NCI-H524 treated with DMSO at 0.1 percent for 48 hours (cell line): ENCODE measurements around the gene LRBA.
"Not testable (repeated sequence)": the region's sequence is repeated elsewhere in the genome, so short reads cannot be mapped to it uniquely, and the experiment has no call there.

Experiments
- DNase-seq: peaks from one replicate; lab custom pipeline; 2025; lab: John Stamatoyannopoulos, UW

LRBA gene

DNA sequence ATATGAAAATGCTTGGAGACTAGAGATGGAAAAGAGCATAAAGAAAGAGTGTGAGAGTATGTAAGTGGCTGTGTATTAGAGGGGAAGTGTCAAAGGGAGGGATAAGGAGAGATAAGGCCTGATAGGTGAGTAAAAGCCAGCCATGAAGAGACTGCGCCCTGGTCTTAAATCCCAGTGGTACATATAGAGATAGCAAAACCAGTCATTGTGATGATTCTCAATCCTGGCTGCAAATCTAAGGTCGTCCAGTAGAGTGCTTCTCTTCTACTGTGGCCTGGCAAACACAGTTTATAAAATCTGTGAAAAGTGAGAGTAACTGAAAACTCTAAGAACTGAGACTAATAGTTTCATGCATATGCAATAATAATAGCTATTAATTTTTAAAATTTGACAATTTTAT is 346.3 kb downstream of the LRBA start:
- no peak for DNase-seq

DNA sequence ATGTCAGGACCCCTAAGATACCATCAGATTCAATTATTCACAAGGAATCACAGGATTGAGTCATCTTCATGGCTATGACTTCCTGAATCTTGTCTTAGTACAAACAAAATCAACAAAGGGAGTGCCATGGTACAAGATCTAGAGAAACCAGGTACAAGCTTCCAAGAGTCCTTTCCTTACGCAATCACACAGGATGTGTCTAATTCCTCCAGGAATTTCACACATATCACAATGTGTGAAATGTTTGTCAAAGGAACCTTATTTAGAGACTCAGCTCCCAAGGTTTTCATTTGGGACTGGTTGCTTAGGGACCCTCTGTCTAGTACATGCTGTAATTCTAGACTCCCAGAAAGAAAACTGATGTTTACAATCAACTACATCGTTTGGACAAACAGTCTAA is 350.1 kb downstream of the LRBA start:
- no peak for DNase-seq

- DNase-seq = no peak
These were observed 352.4 kb downstream of the LRBA start for GRCh38 chr4:150662686-150663085.

DNA sequence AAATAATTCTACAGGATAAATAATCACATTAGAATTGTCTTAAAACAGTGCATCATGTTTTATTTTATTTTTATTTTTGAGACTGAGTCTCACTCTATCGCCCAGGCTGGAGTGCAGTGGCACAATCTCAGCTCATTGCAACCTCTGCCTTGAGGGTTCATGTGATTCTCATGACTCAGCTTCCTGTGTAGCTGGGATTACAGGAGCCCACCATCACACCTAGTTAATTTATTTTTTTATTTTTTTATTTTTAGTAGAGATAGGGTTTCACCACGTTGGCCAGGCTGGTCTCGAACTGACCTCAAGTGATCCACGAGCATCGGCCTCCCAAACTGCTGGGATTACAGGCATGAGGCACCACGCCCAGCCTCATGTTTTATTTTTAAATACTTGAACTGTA is 353.5 kb downstream of the LRBA start:
- not testable (repeated sequence) for DNase-seq

DNA sequence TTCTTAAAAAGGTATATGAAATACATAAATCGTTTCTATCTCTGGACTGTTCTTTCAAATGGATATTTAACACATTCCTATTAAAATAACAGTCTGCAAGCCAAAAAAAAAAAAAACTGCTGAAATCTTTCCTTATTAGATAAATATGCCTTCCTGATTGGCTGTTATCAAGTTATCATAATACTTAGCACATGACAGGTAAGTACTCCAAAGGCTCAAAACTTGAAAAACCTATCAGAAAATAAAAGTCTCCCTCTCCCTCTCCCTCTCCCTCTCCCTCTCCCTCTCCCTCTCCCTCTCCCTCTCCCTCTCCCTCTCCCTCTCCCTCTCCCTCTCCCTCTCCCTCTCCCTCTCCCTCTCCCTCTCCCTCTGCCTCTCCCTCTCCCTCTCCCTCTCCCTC is 356.8 kb downstream of the LRBA start:
- not testable (repeated sequence) for DNase-seq

GRCh38 chr4:150656891-150657290 is 358.2 kb downstream of the LRBA start:
- no peak for DNase-seq

GRCh38 chr4:150650751-150651150 is 364.3 kb downstream of the LRBA start:
- DNase-seq = no peak

- no peak for DNase-seq
These were observed 367.0 kb downstream of the LRBA start for GRCh38 chr4:150648123-150648522.

- no peak for DNase-seq
These were observed 368.1 kb downstream of the LRBA start for GRCh38 chr4:150647008-150647407.

DNA sequence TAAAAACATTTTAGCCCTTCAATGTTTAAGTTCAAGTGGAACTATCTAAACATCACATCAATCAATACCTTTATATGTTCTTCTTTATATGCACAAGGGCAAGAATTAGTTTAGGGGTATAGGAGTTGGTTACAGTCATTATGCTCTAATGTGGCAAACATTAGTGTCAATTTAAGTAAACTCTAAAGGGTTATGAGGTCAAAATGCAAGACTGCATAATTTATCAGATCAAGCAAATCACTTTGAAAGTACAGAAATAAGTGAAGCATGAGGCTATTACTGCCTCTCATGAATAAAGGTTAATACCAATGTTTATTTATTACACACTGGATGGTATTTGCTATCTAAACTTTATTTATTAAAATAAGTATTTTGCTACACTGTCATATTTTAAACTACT is 373.5 kb downstream of the LRBA start:
- DNase-seq = no peak

- DNase-seq = no peak
These were observed 382.4 kb downstream of the LRBA start for GRCh38 chr4:150632639-150633038.

DNA sequence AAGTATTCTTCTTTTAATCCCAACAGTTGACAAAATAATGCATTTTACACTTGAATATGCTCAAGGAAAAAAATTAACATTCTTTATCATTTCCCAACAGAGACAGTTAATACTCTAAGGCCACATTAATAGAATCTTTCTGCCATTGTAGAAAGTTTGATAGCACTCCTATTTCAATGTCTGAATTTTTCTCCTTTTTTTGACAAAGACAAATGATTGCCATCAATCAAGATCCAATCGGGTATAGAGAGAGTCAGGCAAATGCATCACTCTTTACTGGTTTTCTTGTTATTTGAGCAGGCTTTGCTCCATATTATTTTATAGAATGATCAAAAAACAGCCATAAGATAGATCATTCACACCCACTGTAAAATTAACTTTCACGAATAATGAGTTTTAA is 387.0 kb downstream of the LRBA start:
- DNase-seq = no peak

DNA sequence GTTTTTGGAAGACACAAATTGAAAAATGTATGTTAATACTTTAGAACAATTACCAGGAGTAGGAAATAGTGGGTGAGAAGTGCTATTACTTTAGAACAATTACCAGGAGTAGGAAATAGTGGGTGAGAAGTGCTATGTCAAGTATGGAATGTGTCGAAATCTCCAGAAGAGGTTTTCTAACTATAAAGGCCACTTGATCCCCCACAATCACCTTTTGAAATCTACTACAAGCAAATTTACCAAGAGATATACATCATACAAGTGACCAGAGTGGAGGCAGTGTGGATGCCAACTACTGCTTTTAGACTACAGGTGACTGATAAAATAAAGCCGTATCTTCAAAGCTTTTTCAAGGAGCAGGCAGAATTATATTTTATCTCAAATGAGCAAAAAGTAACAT is 390.1 kb downstream of the LRBA start:
- no peak for DNase-seq

DNA sequence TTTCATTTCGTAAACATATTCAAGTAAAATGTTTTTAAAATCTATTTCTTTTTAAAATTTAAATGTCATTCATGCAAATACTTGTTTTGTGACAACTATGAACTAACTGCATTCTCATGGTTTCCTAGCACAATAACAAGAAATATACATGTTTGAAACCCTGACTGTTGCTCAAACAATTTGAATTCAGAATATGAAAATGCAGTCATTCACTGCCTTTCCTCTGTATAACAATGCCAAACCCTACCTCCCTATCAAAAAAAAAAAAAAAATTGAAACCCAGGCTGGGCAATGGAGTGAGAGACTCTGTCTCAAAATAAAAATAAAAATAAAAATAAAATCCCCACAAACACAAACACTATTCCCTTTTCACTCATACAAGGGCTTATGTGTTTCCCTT is 391.0 kb downstream of the LRBA start:
- no peak for DNase-seq

DNA sequence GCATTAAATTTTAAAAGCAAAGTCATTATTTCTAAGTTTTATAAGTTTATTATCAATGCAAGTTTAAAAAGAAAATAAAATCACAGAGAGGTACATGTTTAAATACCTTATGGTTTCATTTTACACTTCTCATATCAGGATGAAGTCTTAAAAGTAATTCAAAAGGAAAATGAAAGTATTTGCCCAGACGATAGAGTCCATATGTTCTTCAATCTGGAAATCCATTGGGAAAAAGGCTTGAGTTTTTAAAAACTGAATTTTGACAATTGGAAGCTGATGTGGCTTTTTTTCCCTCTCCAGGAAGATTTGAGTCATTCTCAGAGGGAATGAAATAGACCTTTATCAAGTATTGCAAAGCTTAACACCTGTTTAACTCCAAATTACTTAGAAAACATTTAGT is 396.0 kb downstream of the LRBA start:
- no peak for DNase-seq

DNA sequence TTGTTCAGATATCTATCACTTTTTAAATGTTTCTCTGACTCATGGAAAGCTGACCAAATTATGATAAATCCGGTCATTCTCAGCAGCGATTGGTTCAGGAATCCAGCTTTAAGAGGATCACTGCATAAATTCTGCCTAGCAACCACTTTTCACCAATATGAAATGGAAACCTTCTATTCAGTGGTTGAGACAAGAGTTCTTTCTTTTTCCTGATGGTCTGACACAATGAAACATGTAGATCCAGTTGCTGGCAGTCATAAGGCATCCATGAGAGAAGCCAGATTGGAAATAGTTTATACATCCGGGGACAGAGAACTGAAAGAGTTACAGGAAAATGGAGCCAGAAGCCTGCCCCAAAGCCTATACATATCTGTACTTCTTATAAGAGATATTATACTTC is 406.0 kb downstream of the LRBA start:
- no peak for DNase-seq

- no peak for DNase-seq
These were observed 414.2 kb downstream of the LRBA start for GRCh38 chr4:150600812-150601445.

GRCh38 chr4:150599547-150599946 is 415.5 kb downstream of the LRBA start:
- DNase-seq = no peak

DNA sequence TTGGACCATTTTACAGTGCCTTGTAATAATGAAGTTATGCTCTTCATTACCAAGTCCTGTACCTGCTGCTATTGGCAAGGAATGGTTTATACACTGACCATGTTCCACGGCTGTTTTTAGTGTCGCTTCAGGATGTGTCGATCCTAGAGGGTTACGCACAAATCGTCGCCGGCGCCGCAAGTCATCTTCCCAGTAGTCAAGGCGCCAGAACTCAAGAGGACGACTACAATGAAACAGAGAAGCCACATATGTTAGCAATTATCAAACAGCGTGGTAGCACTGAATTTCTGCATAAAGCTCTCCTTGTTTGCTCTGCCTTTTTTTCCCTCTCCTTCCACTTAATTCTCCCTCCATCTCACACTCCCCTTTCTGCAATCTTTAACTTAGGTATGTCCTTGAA is 416.2 kb downstream of the LRBA start:
- DNase-seq = no peak

DNA sequence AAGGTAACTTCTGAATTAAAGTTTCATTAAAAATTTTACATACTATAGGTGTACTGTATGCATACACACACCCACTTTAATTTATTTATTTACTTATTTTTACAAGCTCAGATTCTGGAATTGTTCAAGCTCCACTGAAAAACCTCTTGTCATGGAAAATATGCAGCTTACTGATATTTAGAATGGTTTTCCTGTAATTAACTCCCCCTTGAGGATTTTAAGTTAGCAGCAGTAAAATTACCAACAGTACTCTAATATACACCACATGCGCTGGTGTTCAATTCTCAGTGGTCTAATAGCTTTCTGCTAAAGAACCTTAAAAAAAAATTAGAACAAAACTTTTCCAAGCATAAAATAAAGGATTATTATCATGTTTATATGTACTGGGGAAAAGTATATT is 421.1 kb downstream of the LRBA start:
- DNase-seq = no peak

DNA sequence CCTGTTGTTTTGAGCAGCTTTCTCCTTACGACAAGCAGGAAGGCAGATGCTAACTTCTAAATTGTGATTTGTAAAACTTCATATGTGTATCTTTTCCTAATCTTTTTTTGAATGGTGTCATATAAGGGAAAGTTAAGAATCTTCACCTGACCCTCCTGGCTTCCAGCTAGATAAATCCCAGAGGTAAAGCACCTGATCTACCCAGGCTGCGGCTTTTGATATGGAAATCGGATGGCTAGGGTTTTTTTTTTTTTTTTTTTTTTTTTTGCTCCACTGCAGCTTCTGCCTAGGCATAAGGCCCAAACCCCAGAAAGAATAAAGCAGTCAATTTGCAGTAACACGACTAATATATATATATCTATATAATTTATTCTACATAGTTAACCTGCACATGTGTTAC is 423.2 kb downstream of the LRBA start:
- DNase-seq = no peak

DNA sequence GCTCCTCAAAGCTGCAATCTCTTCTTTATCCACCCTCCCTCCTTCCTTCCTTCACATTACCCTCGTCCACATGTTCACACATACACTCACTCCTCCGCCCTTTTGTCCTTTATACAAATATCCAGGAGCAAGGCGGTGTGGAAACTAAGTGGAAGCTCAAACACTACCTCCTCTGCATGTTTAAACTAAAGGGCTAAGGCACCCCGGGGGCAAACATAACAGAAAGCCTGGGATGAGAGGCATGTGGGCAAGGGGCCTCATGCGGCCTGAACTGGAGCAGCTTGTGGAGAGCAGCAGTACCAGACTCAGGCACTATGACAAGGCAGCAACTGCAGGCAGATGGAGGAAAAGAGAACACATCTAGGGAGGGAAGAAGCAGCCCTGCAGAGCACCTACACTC is 423.7 kb downstream of the LRBA start:
- no peak for DNase-seq

DNA sequence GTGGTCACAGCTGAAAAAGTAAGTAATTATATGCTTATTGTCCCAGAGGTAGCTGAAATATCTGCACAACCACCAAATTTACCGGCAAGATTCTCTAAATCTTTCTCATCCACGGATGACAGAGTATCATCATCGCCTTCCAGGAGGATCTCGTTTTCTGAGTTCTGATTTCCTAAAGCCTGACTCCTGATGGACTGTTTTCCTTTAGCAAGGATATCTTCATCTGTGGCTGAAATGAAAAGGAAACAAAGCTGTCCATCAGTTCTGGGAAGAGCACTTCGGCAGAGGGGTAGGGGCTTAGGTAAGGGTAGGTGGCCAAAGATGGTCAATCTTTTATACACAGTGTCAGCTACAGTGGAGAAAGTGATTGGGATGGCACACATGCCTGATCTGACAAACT is 424.5 kb downstream of the LRBA start:
- DNase-seq = no peak

DNA sequence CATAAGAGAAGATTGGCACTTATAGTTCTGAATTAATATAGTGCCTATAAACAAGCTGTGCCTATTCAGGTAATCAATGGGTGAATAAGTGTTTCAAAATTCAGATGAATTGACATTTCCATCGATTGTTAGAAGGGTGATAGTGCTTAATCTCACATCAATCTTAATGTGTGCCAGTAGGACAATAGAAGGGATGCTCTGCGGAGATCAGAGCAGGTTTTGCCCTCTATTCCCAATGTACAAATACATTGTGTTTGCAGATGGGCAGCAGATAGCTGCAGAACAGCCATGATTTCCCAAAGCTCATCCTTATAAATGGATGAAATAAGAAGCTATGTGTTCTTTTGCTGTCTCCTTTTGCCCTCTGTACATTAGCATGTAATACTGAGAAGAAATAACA is 425.9 kb downstream of the LRBA start:
- DNase-seq = no peak

GRCh38 chr4:150588316-150588715 is 426.8 kb downstream of the LRBA start:
- no peak for DNase-seq
